ENCODE results near the gene TNNI2. TPM values are rescaled to one million over a fixed set of nuclear protein-coding genes. Genes with fewer than 3 reads are reported as not detected.

TNNI2 gene
- total RNA-seq, 1 experiment from 2014 or later, result not detected

DNA sequence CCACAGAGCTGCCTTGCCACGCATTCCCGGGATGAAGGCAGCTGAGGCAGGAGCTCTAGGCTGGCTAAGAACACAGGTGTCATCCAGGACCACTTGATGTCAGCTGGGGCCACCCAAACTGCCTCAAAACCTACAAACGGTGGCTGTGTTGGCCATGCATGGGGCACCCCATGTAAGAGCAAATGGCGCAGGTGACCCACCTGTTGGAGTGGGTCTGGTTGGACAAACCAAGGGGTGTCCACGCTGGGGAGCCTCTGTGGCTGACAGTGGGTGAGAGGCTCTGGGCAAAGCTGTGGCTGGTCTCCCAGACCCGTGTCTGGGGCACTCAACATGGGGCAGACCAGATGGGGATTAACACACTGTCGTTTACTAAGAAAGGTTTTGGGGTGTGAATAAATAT is 23.0 kb upstream of the TNNI2 start:
- Histone ChIP-seq H3K4me1 (ENCODE audit: insufficient read depth, low read length, poor library complexity, severe bottlenecking) (no peaks in the 10 kb centered on the region), H3K36me3 (ENCODE audit: insufficient read depth, low read length, poor library complexity, severe bottlenecking) (no peaks in the 10 kb centered on the region), H3K9me3 (ENCODE audit: low read depth, low read length, poor library complexity, severe bottlenecking) (no peaks in the 10 kb centered on the region), H3K27ac (ENCODE audit: low read depth, low read length, poor library complexity, severe bottlenecking) (no peak overlapping the region), H3K27me3 (replicated peaks; ENCODE audit: insufficient read depth, low read depth, low read length, poor library complexity) (peaks cover 5% of the 10 kb centered on the region), H3K4me3 (ENCODE audit: low read depth, low read length, poor library complexity, severe bottlenecking) (no peak overlapping the region)
- no TSS peak for BruUV-seq (replicated peaks)
- ChIA-PET CTCF (no interaction called here), POLR2A (ENCODE audit: low non-redundant PET) (no interaction called here)
- intact Hi-C loops (cut with micrococcal nuclease; ENCODE audit: unreplicated experiment), result no loop called here
- no peak for DNase-seq (ENCODE audit: low spot score)
- no peak for TF ChIP-seq EZH2 (IDR thresholded peaks at IDR 0.05; ENCODE audit: borderline replicate concordance, low read depth, low read length, poor library complexity, severe bottlenecking)
- TF ChIP-seq, protein P1, sequence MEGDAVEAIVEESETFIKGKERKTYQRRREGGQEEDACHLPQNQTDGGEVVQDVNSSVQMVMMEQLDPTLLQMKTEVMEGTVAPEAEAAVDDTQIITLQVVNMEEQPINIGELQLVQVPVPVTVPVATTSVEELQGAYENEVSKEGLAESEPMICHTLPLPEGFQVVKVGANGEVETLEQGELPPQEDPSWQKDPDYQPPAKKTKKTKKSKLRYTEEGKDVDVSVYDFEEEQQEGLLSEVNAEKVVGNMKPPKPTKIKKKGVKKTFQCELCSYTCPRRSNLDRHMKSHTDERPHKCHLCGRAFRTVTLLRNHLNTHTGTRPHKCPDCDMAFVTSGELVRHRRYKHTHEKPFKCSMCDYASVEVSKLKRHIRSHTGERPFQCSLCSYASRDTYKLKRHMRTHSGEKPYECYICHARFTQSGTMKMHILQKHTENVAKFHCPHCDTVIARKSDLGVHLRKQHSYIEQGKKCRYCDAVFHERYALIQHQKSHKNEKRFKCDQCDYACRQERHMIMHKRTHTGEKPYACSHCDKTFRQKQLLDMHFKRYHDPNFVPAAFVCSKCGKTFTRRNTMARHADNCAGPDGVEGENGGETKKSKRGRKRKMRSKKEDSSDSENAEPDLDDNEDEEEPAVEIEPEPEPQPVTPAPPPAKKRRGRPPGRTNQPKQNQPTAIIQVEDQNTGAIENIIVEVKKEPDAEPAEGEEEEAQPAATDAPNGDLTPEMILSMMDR (conservative IDR thresholded peaks at IDR 0.05; ENCODE audit: low read depth, low read length), result no peak

DNA sequence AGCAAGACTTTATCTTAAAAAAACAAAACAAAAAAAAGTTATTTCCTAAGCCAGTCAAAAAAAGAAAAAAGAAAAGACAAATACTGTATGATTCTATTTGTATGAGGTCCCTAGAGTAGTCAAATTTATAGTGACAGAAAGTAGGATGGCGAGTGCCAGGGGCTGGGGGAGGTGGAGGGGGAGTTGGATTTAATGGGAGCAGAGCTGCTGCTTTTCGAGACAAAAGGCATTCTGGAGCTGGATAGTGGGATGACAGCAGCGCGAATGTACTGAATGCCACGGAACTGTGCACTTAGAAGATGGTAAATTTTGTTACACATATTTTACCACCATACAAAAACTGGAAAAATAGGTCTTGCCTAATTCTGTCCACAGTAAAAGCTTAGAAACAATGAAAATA is 21.8 kb upstream of the TNNI2 start:
- no peaks in the 10 kb centered on the region for H3K4me1 ChIP-seq (ENCODE audit: insufficient read depth, low read length, poor library complexity, severe bottlenecking)
- H3K4me3 ChIP-seq (ENCODE audit: low read depth, low read length, poor library complexity, severe bottlenecking), result no peak overlapping the region
- H3K27ac ChIP-seq (ENCODE audit: low read depth, low read length, poor library complexity, severe bottlenecking), result no peak overlapping the region
- H3K9me3 ChIP-seq (ENCODE audit: low read depth, low read length, poor library complexity, severe bottlenecking), result no peaks in the 10 kb centered on the region
- no peaks in the 10 kb centered on the region for H3K36me3 ChIP-seq (ENCODE audit: insufficient read depth, low read length, poor library complexity, severe bottlenecking)
- no peak for DNase-seq (ENCODE audit: low spot score)
- TF ChIP-seq, protein P1 (conservative IDR thresholded peaks at IDR 0.05; ENCODE audit: low read depth, low read length), result no peak
- no peak for TF ChIP-seq EZH2 (IDR thresholded peaks at IDR 0.05; ENCODE audit: borderline replicate concordance, low read depth, low read length, poor library complexity, severe bottlenecking)
- ChIA-PET POLR2A (ENCODE audit: low non-redundant PET) (no interaction called here), CTCF (no interaction called here)
- BruUV-seq (replicated peaks), result no TSS peak
- intact Hi-C loops (cut with micrococcal nuclease; ENCODE audit: unreplicated experiment), result no loop called here
- H3K27me3 ChIP-seq (replicated peaks; ENCODE audit: insufficient read depth, low read depth, low read length, poor library complexity), result no peaks in the 10 kb centered on the region

DNA sequence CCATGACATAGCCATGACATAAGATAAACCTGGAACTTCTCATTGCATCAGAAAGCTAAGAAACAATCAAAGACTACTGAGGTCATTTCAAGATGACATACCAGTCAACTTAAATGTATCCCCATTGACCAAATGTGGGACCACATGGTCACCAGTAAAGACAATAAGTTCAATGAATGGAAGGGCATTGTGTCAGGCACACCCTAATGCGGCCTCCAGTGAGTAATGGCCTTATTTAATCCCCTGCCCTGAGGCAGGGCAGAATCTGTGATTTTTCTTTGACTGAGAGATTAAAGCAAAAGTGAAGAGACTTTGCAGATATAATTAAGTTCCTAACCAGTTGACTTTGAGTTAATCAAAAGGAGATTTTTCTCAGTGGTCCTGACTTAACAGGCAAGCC is 21.3 kb upstream of the TNNI2 start:
- intact Hi-C loops (cut with micrococcal nuclease; ENCODE audit: unreplicated experiment), result no loop called here
- H3K27me3 ChIP-seq (replicated peaks; ENCODE audit: insufficient read depth, low read depth, low read length, poor library complexity), result no peaks in the 10 kb centered on the region
- no peak overlapping the region for H3K27ac ChIP-seq (ENCODE audit: low read depth, low read length, poor library complexity, severe bottlenecking)
- no peaks in the 10 kb centered on the region for H3K4me1 ChIP-seq (ENCODE audit: insufficient read depth, low read length, poor library complexity, severe bottlenecking)
- DNase-seq (ENCODE audit: low spot score), result no peak
- TF ChIP-seq, protein P1 (conservative IDR thresholded peaks at IDR 0.05; ENCODE audit: low read depth, low read length), result no peak
- TF ChIP-seq EZH2 (IDR thresholded peaks at IDR 0.05; ENCODE audit: borderline replicate concordance, low read depth, low read length, poor library complexity, severe bottlenecking), result no peak
- ChIA-PET POLR2A (ENCODE audit: low non-redundant PET) (no interaction called here), CTCF (no interaction called here)
- no peaks in the 10 kb centered on the region for H3K9me3 ChIP-seq (ENCODE audit: low read depth, low read length, poor library complexity, severe bottlenecking)
- H3K4me3 ChIP-seq (ENCODE audit: low read depth, low read length, poor library complexity, severe bottlenecking), result no peak overlapping the region
- no TSS peak for BruUV-seq (replicated peaks)
- no peaks in the 10 kb centered on the region for H3K36me3 ChIP-seq (ENCODE audit: insufficient read depth, low read length, poor library complexity, severe bottlenecking)

Measured in A673 (cell line).